ENCODE data around the gene CTRB2. TPM values are rescaled to one million over a fixed set of nuclear protein-coding genes. Genes with fewer than 3 reads are reported as not detected.

The CTRB2 gene
- total and polyA plus RNA-seq, 2 of the 8 experiments (the other 6 are each of a cell fraction or from before 2014, with no cell fraction given): not detected

DNA sequence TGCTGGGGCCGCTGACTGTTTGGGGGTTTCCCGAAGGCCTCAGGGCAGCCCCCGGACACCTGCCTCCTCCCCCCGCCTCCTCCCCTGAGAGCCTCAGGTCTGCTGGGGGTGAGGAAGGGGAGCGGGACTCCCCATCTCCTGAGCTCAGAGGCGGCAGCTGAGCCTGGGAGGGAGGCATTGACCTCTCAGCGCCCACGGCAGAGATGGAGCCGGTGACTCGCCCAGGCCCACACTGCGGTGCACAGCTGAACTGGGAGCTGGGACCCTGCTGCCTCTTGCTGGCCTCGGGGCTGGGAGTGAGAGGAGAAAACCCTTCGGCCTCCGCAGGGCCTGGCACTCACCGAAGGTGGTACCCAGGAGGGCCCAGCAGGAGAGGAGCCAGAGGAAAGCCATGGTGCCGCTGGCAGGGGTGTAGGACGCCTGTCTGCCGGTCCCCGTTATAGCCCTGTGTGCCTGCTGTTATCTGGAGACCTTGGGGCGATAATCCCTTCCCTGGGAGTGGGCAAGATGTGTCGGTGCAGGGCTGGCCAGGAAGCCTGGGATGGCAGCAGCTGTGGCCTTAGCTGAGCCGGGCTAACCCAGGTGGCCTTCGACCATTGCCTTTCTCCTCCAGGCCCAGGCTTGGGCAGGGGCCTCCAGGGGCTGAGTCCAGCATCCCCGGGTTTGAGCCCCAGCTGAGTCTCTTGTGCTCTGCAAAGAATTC is at the start of gene CTRB2 (continued):
- TF ChIP-seq E2F6 (IDR thresholded peaks at IDR 0.05) (no peak), CHD7 (IDR thresholded peaks at IDR 0.05; ENCODE audit: insufficient replicate concordance, low read length) (no peak)
